ENCODE results near the gene KCNK10.

KCNK10 gene, protein sequence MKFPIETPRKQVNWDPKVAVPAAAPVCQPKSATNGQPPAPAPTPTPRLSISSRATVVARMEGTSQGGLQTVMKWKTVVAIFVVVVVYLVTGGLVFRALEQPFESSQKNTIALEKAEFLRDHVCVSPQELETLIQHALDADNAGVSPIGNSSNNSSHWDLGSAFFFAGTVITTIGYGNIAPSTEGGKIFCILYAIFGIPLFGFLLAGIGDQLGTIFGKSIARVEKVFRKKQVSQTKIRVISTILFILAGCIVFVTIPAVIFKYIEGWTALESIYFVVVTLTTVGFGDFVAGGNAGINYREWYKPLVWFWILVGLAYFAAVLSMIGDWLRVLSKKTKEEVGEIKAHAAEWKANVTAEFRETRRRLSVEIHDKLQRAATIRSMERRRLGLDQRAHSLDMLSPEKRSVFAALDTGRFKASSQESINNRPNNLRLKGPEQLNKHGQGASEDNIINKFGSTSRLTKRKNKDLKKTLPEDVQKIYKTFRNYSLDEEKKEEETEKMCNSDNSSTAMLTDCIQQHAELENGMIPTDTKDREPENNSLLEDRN

GRCh38 chr14:88323086-88323522 lies at the start of gene KCNK10:
Gene KCNK10 (minus strand): TSS chr14:88323269. CDS start chr14:88322798, 471 bp downstream.
- no peak for DNase-seq (ENCODE audit: low read depth in 2 of 3, low spot score in 2 of 3)

GRCh38 chr14:88369496-88369895 lies 46.4 kb upstream of the KCNK10 start:
- no peak for DNase-seq (ENCODE audit: low read depth in 2 of 3, low spot score in 2 of 3)

DNA sequence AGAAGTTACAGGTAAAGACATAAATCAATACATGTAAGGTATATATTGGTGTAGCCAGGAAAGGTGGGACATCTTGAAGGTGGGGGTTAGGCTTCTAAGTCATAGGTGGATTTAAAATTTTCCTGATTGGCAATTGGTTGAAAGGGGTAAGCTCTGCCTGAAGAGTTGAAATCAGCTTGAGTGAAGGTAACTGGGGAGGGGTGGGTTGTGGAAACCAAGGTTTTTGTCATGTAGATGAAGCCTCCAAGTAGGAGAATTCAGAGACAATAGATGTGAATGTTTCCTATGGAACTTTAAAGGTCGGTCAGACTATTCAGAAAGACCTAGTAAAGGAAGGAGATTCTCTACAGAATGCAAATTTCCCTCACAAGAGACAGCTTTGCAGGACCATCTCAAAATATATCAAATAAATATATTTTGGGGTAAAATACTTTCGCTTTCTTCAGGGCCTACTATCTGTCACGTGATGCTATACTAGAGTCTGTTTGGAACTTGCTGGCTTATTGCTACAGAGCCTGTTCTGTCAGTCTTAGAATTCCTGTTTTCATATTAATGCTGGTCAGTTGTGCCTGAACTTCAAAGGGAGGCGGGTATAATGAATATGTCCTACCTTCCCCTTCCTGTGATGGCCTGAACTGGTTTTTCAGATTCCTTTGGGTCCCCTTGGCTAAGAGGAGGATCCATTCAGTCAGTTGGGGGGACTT lies 41.8 kb upstream of the KCNK10 start:
- no peak for DNase-seq (ENCODE audit: low read depth in 2 of 3, low spot score in 2 of 3)

- no peak for DNase-seq (ENCODE audit: low read depth in 2 of 3, low spot score in 2 of 3)
Measured at GRCh38 chr14:88363644-88364043, 40.6 kb upstream of the KCNK10 start.

GRCh38 chr14:88359500-88359899 lies 36.4 kb upstream of the KCNK10 start:
- no peak for DNase-seq (ENCODE audit: low read depth in 2 of 3, low spot score in 2 of 3)

GRCh38 chr14:88354358-88354757 lies 31.3 kb upstream of the KCNK10 start:
- no peak for DNase-seq (ENCODE audit: low read depth in 2 of 3, low spot score in 2 of 3)

DNA sequence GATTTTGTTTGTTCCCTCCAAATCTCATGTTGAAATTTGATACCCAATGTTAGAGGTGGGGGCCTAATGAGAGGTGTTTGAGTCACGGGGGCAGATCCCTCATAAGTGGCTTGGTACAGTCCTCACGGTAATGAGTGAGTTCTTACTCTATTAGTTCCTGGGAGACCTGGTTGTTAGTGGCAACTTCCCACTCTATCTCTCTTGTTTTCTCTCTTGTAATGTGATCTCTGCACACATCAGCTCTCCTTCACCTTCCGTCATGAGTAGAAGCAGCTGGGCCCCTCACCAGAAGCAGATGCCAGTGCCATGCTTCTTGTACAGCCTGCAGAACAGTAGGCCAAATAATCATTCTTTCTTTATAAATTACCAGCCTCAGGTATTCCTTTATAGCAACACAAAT lies 29.6 kb upstream of the KCNK10 start:
- DNase-seq (ENCODE audit: low read depth in 2 of 3, low spot score in 2 of 3): no peak

- DNase-seq (ENCODE audit: low read depth in 2 of 3, low spot score in 2 of 3): no peak
Measured at GRCh38 chr14:88351966-88352691, 29.1 kb upstream of the KCNK10 start.

DNA sequence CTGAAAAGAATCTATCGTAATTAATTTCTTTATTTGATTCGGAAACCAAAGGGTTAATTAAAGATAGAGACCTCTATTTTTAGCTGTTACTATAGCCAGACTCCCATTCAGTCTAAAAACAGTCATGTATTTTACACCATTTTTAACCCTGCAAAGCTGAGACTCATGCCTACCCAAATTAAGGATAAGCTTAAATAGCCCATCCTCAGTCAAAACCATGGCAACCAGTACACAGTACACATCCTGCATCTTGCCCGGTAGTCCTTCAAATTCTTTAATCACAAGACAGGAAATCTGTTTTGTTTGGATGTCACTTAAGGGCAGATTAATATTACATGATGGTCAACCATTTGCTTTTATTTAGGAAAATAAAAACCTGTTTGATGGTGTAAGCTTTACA lies 25.5 kb upstream of the KCNK10 start:
- DNase-seq (ENCODE audit: low read depth in 2 of 3, low spot score in 2 of 3): no peak

GRCh38 chr14:88346048-88346639 lies 23.1 kb upstream of the KCNK10 start:
- no peak for DNase-seq (ENCODE audit: low read depth in 2 of 3, low spot score in 2 of 3)

GRCh38 chr14:88342980-88343379 lies 19.9 kb upstream of the KCNK10 start:
- no peak for DNase-seq (ENCODE audit: low read depth in 2 of 3, low spot score in 2 of 3)

- no peak for DNase-seq (ENCODE audit: low read depth in 2 of 3, low spot score in 2 of 3)
Measured at GRCh38 chr14:88340357-88340756, 17.3 kb upstream of the KCNK10 start.

DNA sequence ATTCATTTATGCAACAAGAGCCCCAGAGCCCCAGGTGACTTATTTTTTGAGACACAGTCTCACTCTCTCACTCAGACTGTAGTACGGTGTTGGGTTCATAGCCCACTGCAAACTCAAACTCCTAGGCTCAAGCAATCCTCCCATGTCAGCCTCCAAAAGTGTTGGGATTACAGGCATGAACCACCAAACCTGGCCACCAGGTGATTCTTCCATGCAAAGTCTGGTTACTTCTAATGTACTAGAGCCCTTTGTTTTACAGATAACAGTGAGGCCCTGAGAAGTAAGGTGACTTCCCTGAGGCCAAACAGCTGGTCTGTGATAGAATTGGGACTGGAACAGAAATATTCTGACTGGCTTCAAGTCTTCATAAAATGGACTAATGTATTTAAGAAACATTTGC lies 10.0 kb upstream of the KCNK10 start:
- no peak for DNase-seq (ENCODE audit: low read depth in 2 of 3, low spot score in 2 of 3)

DNA sequence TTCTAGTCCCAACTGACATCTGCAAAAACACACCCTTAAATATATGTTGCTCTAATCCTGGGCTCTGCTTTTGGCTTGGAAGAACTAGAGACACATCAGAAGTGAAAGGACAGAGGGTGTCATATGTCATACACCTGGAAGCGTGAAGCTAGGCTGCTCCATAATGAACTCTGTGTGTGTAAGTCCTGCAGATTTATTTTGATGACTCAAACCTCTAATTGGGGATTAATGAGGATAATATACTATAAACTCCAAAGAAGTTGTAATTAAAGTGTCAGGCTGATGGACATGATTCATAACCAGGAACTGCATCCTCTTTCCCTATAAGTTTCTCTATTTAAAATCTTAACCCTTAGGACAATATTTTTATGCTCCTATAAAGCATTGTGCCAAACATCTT lies 4.4 kb upstream of the KCNK10 start:
- no peak for DNase-seq (ENCODE audit: low read depth in 2 of 3, low spot score in 2 of 3)

GRCh38 chr14:88326352-88327103 lies 3.5 kb upstream of the KCNK10 start:
- DNase-seq (ENCODE audit: low read depth in 2 of 3, low spot score in 2 of 3): no peak

- no peak for DNase-seq (ENCODE audit: low read depth in 2 of 3, low spot score in 2 of 3)
Measured at GRCh38 chr14:88325883-88326282, 2.8 kb upstream of the KCNK10 start.

DNA sequence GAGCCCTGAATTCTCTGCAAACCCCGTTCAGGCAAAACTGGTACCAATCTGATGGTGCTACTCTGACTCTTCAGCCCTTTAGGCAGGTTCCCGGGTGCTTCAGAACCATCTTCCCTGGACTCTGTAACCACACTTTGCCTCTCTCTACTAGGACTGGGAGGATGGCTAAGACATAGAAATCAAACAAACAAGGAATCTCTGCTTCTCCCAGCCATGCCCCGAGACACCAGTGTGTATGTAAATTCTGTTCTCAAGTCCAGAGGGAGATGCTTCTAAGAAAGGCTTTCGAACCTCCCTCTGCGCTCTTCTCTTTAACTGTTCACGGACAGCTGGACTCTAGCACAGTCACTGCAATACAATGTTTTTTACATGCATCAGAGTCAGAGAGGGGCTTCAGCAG lies 1.9 kb upstream of the KCNK10 start:
- no peak for DNase-seq (ENCODE audit: low read depth in 2 of 3, low spot score in 2 of 3)

GRCh38 chr14:88324491-88324890 lies 1.4 kb upstream of the KCNK10 start:
- DNase-seq (ENCODE audit: low read depth in 2 of 3, low spot score in 2 of 3): no peak

DNA sequence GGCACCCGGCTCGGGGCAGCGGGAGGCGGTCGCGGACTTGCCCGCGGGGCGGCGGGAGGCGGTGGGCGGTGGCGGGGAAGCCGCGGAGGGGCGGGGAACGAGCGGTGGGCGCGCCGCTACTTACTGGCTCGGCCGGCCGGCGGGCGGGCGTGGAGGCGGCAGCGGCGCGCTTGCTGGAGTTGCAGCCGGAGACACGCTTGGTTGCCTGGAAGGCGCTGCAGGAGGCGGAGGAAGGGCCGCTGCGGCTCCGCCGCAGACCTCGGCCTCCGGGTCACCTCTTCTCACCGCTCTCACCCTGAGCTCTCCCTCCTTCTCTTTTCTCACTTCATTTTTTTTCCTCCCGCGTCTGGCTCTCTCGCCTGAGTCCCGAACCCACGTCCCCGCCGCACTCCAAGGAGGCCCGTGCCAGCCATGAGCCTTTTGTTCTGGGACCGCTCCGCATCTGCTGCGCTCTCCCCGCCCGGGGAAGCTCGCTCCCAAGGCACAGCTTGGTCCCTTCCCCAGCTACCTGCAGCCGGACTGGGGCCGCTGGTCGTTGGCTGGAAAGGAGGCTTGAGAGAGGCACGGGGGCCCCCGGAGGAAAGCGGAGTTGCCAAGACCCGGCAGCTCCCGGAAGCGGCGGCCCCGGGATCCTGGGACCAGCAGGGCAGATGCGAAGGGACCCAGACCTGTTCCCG lies 592 bp upstream of the KCNK10 start:
- no peak for DNase-seq (ENCODE audit: low read depth in 2 of 3, low spot score in 2 of 3)

- no peak for DNase-seq (ENCODE audit: low read depth in 2 of 3, low spot score in 2 of 3)
Measured at GRCh38 chr14:88322504-88323085, 474 bp downstream of the KCNK10 start.
